ENCODE data around the gene PLET1. TPM values are rescaled to one million over a fixed set of nuclear protein-coding genes. Genes with fewer than 3 reads are reported as not detected.

Gene PLET1, protein sequence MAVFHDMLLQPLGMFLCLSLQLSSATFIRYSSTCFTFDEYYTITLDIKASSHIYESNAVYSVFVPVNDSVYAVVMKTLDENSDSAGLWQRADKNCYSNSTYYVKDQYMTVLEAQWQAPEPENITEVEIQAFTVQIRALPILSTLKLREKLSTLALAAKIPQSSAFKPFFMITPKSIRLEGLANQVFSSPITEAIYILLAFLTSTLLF
- total RNA-seq (2014; rRNA removed; shearing (Covaris generic)) = not detected in 2 replicates
- polyA plus RNA-seq (2014; cell fraction: nucleus; rRNA removed) = not detected in 2 replicates

DNA sequence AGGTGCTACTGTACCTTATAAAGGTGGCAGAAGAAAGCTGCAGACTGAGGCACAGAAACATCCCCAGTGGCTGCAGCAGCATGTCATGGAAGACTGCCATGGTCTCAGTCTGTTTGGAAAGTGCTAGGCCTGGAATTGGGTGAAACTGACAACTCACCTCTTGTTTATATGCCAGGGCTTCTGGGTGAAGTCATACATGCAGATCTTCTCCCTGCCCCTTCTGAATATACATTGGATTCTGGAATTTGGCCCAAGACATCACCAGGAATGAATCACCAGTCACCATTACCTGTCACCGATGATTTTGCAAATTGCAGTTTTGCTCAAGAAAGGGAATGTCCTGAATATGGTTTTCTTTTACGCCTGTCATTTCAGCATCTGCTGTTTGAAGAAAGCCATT, at the start of gene PLET1:
TSS of gene PLET1 (minus strand) at position 371 of the 400 bp plus-strand sequence. CDS start at position 100, 271 bp downstream.
- no peak for DNase-seq (ENCODE audit: extremely low read depth, low read depth)

DNA sequence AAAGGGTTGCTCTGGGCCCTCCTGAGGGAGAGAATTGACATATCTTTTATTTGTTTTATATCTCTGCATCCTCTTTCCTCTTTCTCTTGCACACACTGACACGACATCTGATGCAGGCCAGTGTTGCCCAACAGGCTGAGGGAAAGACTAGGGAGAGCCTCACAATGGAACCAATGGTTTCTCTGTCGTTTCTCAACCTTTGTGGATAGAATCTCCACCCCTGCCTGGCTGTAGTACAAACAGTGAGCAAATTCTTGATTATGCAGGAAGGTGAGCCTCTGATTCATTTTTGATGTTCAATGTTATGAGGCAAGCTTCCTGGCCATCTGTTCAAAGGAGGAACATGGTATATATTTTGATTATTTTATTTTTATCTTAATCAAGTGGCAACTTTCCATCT, 49.8 kb upstream of the PLET1 start:
- no peak for DNase-seq (ENCODE audit: extremely low read depth, low read depth)

DNA sequence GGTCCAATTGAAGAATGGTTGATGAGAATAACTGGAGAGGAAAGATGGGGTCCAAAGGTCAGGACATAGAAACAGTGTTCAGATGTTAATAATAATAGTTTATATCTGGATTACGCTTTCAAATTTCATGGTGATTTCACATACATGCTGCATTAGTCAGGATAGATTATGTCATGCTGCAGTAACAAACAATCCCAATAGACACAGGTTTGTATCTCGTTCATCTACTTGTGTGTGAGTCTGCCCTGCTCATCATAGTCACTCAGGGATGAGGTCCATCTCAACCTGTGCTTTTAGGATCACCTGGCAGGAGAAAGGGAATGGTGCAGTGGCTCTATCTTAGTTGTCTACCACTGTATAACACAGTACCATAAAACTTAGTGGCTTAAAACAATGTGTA, 48.0 kb upstream of the PLET1 start:
- no peak for DNase-seq (ENCODE audit: extremely low read depth, low read depth)

DNA sequence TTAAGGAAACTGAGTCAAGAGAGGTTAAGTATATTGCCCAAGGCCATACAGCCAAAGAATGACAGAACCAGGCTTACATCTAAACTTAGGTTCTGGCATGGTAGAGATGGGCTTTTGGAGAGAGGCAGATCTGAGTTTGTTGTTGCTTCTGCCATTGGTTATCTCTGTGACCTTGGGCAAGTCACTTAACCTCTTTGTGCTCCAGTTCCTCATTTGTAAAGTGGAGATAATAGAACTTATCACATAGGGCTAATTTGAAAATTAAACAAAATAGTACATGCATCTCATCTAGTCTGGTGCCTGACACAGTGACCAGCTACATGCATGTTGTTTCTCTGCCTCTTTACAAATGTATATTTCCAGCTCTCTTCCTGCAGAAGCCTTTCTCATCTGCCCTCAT, 47.0 kb upstream of the PLET1 start:
- no peak for DNase-seq (ENCODE audit: extremely low read depth, low read depth)

GRCh38 chr11:112306230-112306629, 45.6 kb upstream of the PLET1 start:
- DNase-seq (ENCODE audit: extremely low read depth, low read depth) = no peak

GRCh38 chr11:112304914-112305313, 44.3 kb upstream of the PLET1 start:
- no peak for DNase-seq (ENCODE audit: extremely low read depth, low read depth)

DNA sequence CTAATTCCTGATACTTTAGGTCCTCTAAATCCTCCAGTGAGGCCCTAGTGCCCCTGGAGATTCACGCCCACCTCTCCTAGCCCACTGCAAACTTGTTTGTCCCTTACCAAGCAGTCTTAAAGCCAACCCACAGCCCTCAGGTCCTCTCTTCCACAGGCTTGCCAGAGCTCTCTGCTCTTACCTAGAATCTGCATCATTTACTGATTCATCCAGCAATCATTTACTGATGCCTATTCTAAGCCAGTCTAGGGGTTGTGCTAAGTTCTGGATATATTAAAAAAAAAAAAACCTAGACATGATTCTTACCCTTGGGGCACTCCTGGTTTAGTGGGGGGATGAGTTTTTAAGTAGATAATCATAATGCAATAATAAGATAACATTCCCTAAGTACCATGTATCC, 43.0 kb upstream of the PLET1 start:
- DNase-seq (ENCODE audit: extremely low read depth, low read depth) = no peak

DNA sequence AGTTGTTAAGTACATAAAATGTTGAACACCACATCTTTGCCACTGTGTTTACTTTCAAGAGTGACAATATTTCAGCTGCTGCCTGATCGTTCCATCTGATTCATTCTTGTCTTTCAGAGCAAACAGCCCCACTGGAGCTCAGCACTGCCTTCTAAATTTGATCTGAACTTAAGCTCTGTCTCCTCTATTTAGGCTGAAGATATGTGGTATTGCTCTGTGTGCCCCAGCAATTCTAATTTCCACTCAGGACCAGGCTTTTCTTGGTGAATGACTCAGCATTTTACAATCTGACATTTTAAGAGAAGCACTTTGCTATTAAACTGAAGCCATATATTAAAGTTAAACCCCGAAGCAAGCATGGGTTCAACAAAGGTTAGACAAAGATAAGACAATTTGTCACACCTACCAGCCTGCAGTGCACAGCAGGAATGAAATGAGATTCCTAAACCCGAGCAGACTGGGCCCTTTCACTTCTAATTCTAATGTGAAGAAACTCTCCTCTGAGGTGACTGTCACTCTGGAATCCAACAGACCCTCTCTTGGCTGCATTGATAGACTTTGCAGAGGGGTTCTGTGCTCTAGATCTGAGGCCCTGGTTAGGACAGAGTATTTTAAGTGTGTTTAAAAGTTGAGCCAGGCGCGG, 41.7 kb upstream of the PLET1 start:
- no peak for DNase-seq (ENCODE audit: extremely low read depth, low read depth)

DNA sequence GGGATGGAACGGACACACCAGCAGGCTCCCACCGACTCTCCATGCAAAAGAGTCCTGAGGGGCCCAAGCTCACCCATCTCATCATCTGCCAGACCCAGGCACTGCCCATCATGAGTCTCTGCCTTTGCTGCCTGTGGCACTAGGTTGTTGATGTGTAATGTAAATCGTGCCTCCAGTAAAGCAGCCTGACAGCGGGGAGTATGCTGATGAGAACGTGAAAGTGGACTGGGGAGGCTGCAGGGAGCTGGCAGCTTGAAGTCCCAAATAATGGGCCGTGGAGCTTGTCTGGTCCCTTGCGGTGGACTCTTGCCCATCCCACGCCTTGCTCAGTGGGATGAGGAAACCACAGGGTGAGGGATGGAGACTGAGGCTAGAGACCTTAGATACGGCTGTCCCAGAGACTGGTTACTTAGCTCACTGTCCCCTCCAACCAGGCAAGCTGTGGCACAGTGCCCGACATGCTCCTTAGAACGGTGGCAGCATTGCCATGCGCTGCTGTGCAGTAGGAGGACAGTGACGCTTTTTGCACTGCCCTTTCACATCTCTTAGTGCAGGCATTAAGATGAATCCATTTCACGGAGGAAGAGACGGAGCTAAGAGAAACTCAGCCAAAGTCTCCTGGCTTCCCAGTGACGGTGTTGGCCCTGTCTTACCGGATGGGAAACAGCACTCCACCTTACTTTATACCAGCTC, 39.6 kb upstream of the PLET1 start:
- no peak for DNase-seq (ENCODE audit: extremely low read depth, low read depth)

GRCh38 chr11:112298535-112298934, 37.9 kb upstream of the PLET1 start:
- DNase-seq (ENCODE audit: extremely low read depth, low read depth) = no peak

DNA sequence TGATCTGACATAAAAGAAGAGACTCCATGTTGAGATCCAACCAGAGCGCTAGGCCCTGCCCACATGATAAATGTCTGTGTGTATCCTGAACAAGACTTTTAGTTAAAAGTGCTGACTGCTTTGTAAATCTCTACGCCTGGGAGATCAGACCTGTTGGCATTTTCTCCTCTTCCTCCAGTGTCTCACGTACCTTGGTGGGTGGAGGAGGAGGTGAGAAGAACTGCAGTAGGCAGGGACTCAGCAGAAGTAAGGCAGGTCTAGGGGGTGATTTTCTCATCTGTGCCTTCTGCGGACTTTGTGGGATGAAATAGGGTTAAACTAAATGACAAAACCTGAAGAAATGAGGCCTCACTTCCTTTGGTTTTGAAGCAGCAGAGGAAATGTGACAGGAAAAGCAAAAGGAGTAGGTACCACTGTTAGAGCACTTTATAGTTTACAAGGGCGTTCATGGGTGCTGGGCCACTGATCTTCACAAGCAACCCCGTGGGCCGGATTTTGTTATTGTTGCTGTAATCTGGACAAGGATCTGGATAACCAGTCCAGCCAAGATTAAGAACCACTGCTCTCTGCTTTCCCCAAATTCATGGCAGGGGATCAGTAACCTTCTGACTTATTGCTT, 36.7 kb upstream of the PLET1 start:
- DNase-seq (ENCODE audit: extremely low read depth, low read depth) = no peak

GRCh38 chr11:112296044-112296443, 35.4 kb upstream of the PLET1 start:
- no peak for DNase-seq (ENCODE audit: extremely low read depth, low read depth)

- no peak for DNase-seq (ENCODE audit: extremely low read depth, low read depth)
Measured at GRCh38 chr11:112294688-112295340, 34.2 kb upstream of the PLET1 start.

DNA sequence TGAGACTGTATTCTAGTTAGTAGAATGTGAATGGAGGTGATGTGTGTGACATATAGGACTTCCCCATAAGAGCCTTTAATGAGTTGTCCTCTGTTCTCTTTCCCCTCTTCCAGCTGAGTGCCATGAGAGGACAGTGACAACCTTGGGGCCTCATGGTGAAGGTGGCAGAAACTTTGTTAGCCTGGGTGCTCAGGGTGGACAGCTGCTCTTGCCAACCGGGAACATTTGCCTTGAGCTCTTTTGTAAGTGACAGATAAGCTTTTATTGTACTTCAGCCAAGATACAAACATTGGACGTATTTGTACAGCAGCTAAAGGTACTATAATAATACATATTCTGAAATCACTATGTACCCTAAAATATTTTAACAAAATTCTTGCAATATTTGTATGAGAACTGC, 33.0 kb upstream of the PLET1 start:
- DNase-seq (ENCODE audit: extremely low read depth, low read depth) = no peak

DNA sequence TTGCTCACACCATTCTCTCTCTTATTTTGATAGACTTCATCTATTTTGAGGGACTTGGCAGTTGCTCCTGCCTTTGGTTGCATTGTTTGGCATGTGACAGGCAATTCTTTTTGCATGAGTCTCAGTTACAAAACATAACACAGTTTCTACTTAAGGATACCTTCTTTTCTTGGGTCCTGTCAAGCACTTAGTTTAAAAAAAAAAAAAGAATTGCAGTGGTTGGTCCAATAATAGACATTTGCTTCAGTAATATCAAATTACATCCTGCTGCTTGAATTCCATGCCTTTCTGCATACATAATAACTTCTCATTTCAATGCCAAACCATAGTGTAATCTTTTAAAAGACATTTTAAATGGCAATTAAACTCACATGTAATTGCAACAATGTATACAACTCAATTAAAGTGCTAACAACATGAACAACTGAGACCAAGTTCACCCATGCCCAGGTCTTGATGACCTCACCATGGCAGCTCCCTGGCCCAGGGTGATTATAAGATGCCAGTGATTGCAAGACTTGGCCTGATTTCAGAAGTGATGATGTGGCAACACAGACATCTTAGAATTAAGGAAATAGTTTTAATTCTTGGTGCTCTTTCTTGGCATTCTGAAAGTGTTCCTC, 32.2 kb upstream of the PLET1 start:
- peak; percentile 38 for DNase-seq (ENCODE audit: extremely low read depth, low read depth)

DNA sequence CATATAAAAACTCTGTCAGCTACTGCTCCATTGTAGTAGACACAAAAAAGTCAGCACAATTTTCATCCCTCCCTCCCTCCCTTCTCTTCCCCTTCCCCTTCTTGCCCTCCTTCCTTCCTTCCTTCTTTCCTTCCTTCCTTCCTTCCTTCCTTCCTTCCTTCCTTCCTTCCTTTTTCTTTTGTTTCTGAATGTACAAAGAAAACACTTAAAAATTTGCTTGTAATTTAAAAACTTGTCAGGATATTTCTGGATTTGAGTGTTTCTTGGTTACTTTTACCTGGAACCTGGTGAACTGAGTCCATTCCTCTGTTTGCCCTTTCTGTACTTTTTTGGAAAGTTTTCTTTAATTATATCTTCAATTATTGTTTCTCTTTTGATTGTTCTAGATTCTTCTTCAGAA, 31.5 kb upstream of the PLET1 start:
- DNase-seq (ENCODE audit: extremely low read depth, low read depth) = no peak

DNA sequence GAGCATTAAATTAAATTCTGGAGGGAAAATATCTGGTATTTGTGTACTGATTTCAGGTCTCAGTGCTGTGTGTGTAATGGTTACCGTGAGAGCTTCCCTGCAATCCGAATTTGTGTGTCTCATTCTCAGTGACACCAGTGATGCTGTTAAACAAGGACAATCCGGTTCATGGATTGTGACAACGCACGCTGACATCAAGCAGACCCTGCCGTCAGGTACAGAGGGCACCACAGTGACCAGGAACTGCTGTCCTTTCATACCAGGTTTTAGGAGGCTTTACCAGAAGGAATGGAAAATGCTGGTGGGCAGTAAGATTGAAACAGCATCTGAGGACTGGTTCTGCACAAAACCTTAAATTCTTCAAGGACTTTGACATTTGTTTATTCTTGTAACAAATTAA, 30.5 kb upstream of the PLET1 start:
- no peak for DNase-seq (ENCODE audit: extremely low read depth, low read depth)

- no peak for DNase-seq (ENCODE audit: extremely low read depth, low read depth)
Measured at GRCh38 chr11:112290493-112290850, 29.8 kb upstream of the PLET1 start.

DNA sequence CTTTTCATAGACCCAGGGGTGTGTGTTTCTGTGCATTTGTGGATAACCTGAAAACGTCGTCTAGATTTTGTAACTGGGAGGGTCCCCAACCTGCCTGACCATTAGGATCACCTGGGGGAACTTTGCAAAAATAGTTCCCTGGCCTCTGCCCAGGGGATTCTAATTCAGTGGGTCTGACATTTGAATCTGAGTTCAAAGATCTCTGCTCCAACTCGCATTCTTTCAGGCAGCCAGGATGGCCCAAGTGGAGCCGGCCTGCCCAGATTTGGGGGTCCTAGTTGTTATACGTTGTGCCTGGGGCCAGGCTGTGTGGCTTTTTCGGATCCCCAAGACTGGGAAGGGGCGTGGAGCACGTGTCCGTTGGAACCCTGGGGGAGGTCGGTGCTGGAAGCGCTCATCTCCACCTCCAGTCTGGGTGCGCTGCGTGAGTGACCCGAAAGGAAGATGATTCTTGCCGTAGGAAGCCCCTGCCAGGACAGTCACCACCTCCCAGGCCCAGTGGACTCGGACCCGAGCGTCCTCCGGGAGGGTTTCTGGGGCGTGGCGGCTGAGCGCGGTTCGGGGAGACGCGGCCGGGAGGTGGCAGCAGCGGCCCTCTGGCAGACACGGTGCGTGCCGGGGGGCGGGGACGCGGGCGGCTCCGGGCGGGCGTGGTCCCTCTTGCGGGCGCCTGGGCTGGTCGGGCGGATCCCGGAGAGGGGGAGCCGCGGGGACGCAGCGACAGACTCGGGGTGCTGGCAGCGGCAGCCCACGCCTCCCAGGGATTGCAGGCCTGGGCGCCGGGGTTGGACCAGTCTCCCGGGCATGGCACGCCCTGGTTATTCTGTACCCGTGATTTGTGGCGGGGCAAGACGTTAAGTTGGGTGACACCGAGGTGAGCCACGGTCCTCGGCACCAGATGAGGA, 29.2 kb upstream of the PLET1 start:
- DNase-seq (ENCODE audit: extremely low read depth, low read depth) = peak; percentile 55

DNA sequence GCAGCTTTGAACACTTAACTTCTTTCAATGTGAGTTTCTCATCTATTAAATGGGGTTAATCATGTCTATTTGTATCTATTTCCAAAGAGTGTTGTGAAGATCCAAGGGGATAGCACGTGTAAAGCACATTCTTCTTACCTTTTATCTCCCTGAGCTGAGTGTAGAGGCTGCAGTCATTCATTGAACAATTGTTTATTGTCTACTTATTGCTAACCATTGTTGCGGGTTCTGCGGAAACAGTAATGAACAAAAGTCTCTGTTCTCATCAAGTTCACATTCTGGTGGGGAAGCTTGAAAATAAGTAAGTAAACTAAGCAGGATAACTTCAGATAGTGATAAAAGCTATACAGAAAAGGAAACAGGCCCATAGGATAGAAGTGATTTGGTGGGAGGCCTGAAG, 27.4 kb upstream of the PLET1 start:
- no peak for DNase-seq (ENCODE audit: extremely low read depth, low read depth)

Data from NCI-H460 (cell line).